MCF 10A (cell line): ENCODE results near the gene EFNA2. TPM values are rescaled to one million over a fixed set of nuclear protein-coding genes. Genes with fewer than 3 reads are reported as not detected.

Source experiments
- BruUV-seq: library from RNA; stranded (reverse); fragments of 400-500 nt; replicated peaks from 2 replicates; lab custom pipeline; 2021; lab: Mats Ljungman, UMichigan
- CTCF ChIA-PET: fragments of 300-600 bp; sonication (Branson Sonifier 250); formaldehyde crosslinking; extraction: SDS; loops from one replicate; lab custom pipeline; 2021; ENCODE audit warnings: antibody characterized with exemption, inconsistent platforms; lab: Yijun Ruan, JAX
- POLR2A ChIA-PET: fragments of 300-600, 350-650 bp; sonication (Branson Sonifier 250); formaldehyde crosslinking; extraction: SDS; loops from one replicate; lab custom pipeline; 2020; ENCODE audit warnings: antibody characterized with exemption, inconsistent platforms; lab: Yijun Ruan, JAX
- DNase-seq: peaks from one replicate; pipeline ENCODE4 v3.0.0-alpha.2; 2018; ENCODE audit not compliant: unreplicated experiment
- H3K27ac Mint-ChIP-seq: one replicate; pipeline ENCODE4 v1.8.0; 2022; ENCODE audit warnings: mild to moderate bottlenecking, low read depth, mixed read lengths; ENCODE audit not compliant: unreplicated experiment
- H3K27me3 Mint-ChIP-seq: one replicate; pipeline ENCODE4 v1.8.0; 2022; ENCODE audit warnings: mixed read lengths; ENCODE audit not compliant: insufficient read depth, unreplicated experiment
- H3K36me3 Mint-ChIP-seq: one replicate; pipeline ENCODE4 v1.8.0; 2022; ENCODE audit warnings: mild to moderate bottlenecking, moderate library complexity, mixed read lengths; ENCODE audit not compliant: insufficient read depth, unreplicated experiment
- H3K4me1 Mint-ChIP-seq: one replicate; pipeline ENCODE4 v1.8.0; 2022; ENCODE audit warnings: mixed read lengths; ENCODE audit not compliant: insufficient read depth, unreplicated experiment
- H3K4me3 Mint-ChIP-seq: one replicate; pipeline ENCODE4 v1.8.0; 2022; ENCODE audit warnings: mild to moderate bottlenecking, moderate library complexity, mixed read lengths; ENCODE audit not compliant: unreplicated experiment
- H3K9me3 Mint-ChIP-seq: one replicate; pipeline ENCODE4 v1.8.0; 2022; ENCODE audit warnings: mixed read lengths; ENCODE audit not compliant: unreplicated experiment
- intact Hi-C: fragments of 100-400 bp; cut with micrococcal nuclease; formaldehyde crosslinking; loops from 2 replicates; pipeline ENCODE4 v1.14.1; 2022
- total RNA-seq: library from RNA; stranded (reverse); gene quantifications from 2 replicates; pipeline ENCODE4 v1.2.3, GENCODE V29; 2022
- TF ChIP-seq, protein P1 (sequence below): fragments of 200-600 bp; IDR thresholded peaks from one replicate; pipeline ENCODE4 v1.8.0; 2022; ENCODE audit warnings: antibody characterized with exemption, mild to moderate bottlenecking; ENCODE audit not compliant: unreplicated experiment

Gene EFNA2
- total RNA-seq, 1 experiment from 2014 or later: not detected

DNA sequence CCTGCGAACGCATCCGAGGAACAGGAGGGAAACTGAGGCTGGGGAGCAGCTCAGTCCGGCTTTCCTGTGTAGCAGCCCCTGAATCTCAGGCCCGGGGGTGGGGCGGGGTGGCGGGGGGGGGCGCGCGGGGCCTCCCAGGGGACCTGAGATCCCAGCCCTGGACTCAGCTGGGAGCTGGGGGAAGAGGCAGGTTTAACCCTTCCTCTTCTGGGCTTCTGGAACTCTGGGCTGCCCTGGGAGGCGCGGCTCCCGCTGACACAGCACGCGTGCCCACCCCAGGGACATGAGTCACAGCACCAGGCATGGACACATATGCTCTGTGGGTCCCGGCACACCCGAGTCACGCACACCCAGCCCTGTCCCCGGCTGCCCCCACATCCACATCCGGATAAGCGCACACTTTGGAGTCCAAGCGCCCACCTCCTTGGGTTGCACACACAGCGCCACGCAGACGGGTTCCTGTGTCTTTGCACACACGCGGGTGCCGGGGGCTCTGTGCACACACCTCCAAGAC lies 20.0 kb upstream of the EFNA2 start:
- no peak for DNase-seq
- CTCF ChIA-PET: interaction anchor here (0.5 to 4.9 kb wide), 9 partner anchors 9 to 282 kb away, joined by 3 to 144 read pairs (median 3); no protein-coding TSS in a partner anchor
- Mint-ChIP-seq H3K27ac (peak overlapping the region; percentile 50), H3K4me3 (peak overlapping the region; percentile 70), H3K36me3 (peaks cover 25% of the 10 kb centered on the region), H3K9me3 (no peaks in the 10 kb centered on the region), H3K27me3 (no peaks in the 10 kb centered on the region), H3K4me1 (peaks cover 39% of the 10 kb centered on the region)
- BruUV-seq: no TSS peak
- POLR2A ChIA-PET: interaction anchor here (0.9 to 6.2 kb wide), 11 partner anchors 9 to 226 kb away, joined by 3 to 240 read pairs (median 16); partner anchors contain the start of genes ABCA7, ATP5F1D, FAM174C and MIDN
- intact Hi-C loops: loop anchor here (1.0 kb wide), 2 partner anchors 16 to 21 kb away; no protein-coding TSS in a partner anchor
- TF ChIP-seq, protein P1, sequence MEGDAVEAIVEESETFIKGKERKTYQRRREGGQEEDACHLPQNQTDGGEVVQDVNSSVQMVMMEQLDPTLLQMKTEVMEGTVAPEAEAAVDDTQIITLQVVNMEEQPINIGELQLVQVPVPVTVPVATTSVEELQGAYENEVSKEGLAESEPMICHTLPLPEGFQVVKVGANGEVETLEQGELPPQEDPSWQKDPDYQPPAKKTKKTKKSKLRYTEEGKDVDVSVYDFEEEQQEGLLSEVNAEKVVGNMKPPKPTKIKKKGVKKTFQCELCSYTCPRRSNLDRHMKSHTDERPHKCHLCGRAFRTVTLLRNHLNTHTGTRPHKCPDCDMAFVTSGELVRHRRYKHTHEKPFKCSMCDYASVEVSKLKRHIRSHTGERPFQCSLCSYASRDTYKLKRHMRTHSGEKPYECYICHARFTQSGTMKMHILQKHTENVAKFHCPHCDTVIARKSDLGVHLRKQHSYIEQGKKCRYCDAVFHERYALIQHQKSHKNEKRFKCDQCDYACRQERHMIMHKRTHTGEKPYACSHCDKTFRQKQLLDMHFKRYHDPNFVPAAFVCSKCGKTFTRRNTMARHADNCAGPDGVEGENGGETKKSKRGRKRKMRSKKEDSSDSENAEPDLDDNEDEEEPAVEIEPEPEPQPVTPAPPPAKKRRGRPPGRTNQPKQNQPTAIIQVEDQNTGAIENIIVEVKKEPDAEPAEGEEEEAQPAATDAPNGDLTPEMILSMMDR: no peak

DNA sequence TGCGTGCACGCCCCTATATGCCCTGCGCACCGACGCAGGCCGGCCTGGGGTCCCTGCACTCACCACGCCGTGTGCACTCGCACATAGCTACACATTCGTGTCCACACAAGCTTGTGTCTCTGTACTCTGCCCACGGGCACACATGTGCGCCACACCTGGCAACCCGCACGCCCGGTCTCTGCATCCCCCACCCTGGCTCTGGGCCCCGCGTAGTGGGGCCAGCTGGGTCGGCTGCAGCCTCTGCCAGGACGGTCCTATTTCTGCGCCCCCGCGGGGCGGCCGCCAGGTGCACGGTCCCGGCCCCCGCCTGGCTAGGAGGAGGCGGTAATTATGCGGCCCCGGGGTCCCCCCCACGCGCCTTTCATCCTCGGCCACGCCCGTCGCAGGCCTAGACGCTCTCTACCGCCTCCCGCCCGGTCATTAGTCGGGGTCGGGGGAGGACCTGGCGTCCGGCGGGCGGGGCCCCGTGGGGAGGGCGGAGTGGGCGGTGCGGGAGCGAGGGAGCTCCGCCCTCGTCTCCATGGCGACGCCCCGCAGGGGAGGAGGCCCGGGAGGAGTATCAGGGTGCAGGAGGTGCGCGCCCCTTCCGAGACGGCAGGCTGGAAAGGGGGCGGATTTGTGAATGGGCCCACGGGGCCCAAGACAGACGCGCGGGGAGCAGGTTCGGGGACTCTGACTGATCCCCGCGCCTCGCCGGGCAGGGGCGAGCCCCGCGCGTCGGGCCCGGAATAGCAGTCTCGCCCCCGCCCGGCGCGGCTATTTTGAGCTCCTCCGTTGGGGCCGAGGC lies 19.4 kb upstream of the EFNA2 start:
- DNase-seq: peak; percentile 93
- TF ChIP-seq, protein P1: no peak
- Mint-ChIP-seq H3K27ac (peak overlapping the region; percentile 50), H3K9me3 (no peaks in the 10 kb centered on the region), H3K36me3 (peaks cover 31% of the 10 kb centered on the region), H3K27me3 (no peaks in the 10 kb centered on the region), H3K4me3 (peak overlapping the region; percentile 70), H3K4me1 (peaks cover 39% of the 10 kb centered on the region)
- BruUV-seq: no TSS peak
- POLR2A ChIA-PET: interaction anchor here (0.6 to 6.2 kb wide), 20 partner anchors 8 to 344 kb away, joined by 3 to 240 read pairs (median 5); partner anchors contain the start of genes ABCA7, ATP5F1D, FAM174C and GPX4
- intact Hi-C loops: loop anchor here (1.0 kb wide), 2 partner anchors 17 to 22 kb away; no protein-coding TSS in a partner anchor
- CTCF ChIA-PET: interaction anchor here (0.6 to 4.9 kb wide), 14 partner anchors 9 to 1956 kb away, joined by 3 to 144 read pairs (median 3); partner anchors contain the start of gene ATP5F1D

DNA sequence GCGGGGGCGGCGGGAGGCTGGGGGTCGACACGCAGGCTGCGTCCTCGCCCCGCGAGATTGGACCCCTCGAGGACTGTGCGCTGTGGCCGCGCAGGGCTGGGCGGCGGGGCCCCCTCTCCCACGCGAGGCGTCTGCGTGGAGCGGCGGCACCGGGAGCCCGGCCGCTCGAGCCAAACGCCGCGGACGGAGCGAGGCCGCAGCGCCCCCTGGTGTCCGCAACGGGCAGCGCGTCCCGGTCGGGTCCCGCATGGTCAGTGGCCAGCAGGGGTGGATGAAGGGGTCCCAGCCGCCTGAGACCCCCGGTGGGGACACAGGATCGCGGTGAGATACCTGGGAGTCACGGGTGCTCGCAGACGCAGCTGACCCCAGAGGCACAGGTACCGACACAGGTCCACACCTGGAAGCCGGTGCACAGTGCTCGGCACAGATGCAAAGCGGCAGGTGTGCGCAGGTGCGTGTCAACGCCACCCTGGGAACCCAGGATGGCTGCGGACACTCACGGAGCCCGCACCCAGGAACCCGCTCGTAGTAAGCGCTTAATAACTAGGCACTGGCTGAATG lies 18.7 kb upstream of the EFNA2 start:
- Mint-ChIP-seq H3K27ac (no peak overlapping the region), H3K36me3 (peaks cover 38% of the 10 kb centered on the region), H3K27me3 (no peaks in the 10 kb centered on the region), H3K4me1 (peaks cover 38% of the 10 kb centered on the region), H3K4me3 (peak overlapping the region; percentile 70), H3K9me3 (no peaks in the 10 kb centered on the region)
- intact Hi-C loops: loop anchor here (1.0 kb wide), 2 partner anchors 18 to 23 kb away; no protein-coding TSS in a partner anchor
- TF ChIP-seq, protein P1: peak; percentile 94
- ChIA-PET POLR2A (interaction anchor here (0.7 to 6.2 kb wide), 17 partner anchors 8 to 227 kb away, joined by 3 to 240 read pairs (median 7); partner anchors contain the start of genes ABCA7, ATP5F1D, FAM174C and GPX4), CTCF (interaction anchor here (0.6 to 4.9 kb wide), 10 partner anchors 10 to 1955 kb away, joined by 3 to 144 read pairs (median 4); partner anchors contain the start of gene ATP5F1D)
- no TSS peak for BruUV-seq
- peak; percentile 56 for DNase-seq
